Stimulated activated naive CD8-positive, alpha-beta T cell treated with anti-CD3 and anti-CD28 coated beads, Interleukin-15, amount 100 ng/mL, for 72 hours (primary cell): ENCODE results near the gene UBIAD1.
"Not testable (repeated sequence)": the region's sequence is repeated elsewhere in the genome, so short reads cannot be mapped to it uniquely, and the experiment has no call there.

Source experiments
- ATAC-seq: fragments of 150-1000 bp; cut with Tn5 transposase; 2 replicates; pipeline ENCODE4 v1.10.0; 2021; ENCODE audit warnings: mild to moderate bottlenecking, moderate library complexity
- DNase-seq, 2 donors: peaks; one replicate each; pipeline ENCODE4 v3.0.0; 2021 to 2022
- H3K27ac Mint-ChIP-seq, 2 donors: one replicate each; pipeline ENCODE4 v1.8.0; 2022; ENCODE audit warnings: mild to moderate bottlenecking in 2 of 2, mixed read lengths in 2 of 2, moderate library complexity in 2 of 2
- H3K27me3 Mint-ChIP-seq: one replicate; pipeline ENCODE4 v1.8.0; 2022; ENCODE audit warnings: mixed read lengths
- H3K4me1 Mint-ChIP-seq: one replicate; pipeline ENCODE4 v1.8.0; 2022; ENCODE audit warnings: mild to moderate bottlenecking, mixed read lengths
- H3K4me3 Mint-ChIP-seq, 2 donors: one replicate each; pipeline ENCODE4 v1.8.0; 2022; ENCODE audit warnings: mild to moderate bottlenecking in 2 of 2, mixed read lengths in 2 of 2, moderate library complexity in 1 of 2
- H3K9me3 Mint-ChIP-seq, 2 donors: one replicate each; pipeline ENCODE4 v1.8.0; 2022; ENCODE audit warnings: mixed read lengths in 2 of 2

UBIAD1 gene

GRCh38 chr1:11267350-11268337, 5.4 kb upstream of the UBIAD1 start:
- H3K27ac Mint-ChIP-seq, ATAC-seq, DNase-seq, H3K9me3 Mint-ChIP-seq, H3K4me3 Mint-ChIP-seq, H3K27me3 Mint-ChIP-seq: not testable (repeated sequence)
- H3K4me1 Mint-ChIP-seq = peaks cover 10% of the 10 kb centered on the region

DNA sequence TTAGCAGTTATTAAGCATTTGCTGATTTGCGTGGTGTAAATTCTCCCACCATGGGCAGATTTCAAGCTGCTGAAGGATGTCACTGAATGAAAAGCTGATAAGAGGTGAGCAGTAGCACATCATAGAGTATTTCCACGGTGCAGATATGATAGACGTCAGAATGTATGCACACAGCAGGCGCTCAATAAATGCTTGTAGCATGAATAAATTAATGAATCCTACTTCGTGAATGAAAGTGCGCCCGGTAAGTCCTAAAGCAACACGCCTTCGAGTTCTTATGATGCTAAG, 510 bp upstream of the UBIAD1 start:
- H3K4me3 Mint-ChIP-seq = peak overlapping the region; percentile 30 to 41
- peaks cover 24% of the 10 kb centered on the region for H3K4me1 Mint-ChIP-seq
- H3K9me3 Mint-ChIP-seq = no peaks in the 10 kb centered on the region
- DNase-seq (no peak), ATAC-seq (peak; percentile 19)
- H3K27me3 Mint-ChIP-seq = no peaks in the 10 kb centered on the region
- no peak overlapping the region for H3K27ac Mint-ChIP-seq

DNA sequence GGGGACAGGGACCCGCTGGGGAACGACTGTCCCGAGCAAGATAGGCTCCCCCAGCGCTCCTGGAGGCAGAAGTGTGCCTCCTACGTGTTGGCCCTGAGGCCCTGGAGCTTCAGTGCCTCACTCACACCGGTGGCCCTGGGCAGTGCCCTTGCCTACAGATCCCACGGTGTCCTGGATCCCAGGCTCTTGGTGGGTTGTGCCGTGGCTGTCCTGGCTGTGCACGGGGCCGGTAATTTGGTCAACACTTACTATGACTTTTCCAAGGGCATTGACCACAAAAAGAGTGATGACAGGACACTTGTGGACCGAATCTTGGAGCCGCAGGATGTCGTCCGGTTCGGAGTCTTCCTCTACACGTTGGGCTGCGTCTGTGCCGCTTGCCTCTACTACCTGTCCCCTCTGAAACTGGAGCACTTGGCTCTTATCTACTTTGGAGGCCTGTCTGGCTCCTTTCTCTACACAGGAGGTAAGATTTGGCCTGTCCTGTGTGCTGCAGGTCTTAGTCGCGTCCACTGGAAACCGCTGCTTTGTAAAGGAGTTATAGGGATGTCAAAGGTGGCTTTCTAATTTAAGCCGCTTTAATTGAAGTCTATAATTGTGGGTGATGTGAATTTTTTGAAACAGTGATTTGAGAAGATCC, 717 bp downstream of the UBIAD1 start:
- Mint-ChIP-seq H3K4me1 (peaks cover 32% of the 10 kb centered on the region), H3K27me3 (no peaks in the 10 kb centered on the region), H3K9me3 (no peaks in the 10 kb centered on the region), H3K4me3 (peak overlapping the region; percentile 91 to 96), H3K27ac (peak overlapping the region; percentile 95)
- ATAC-seq (peak; percentile 74), DNase-seq (no peak)

GRCh38 chr1:11279152-11279551, 6.2 kb downstream of the UBIAD1 start:
- H3K4me3 Mint-ChIP-seq = no peak overlapping the region
- H3K4me1 Mint-ChIP-seq = peaks cover 70% of the 10 kb centered on the region
- H3K9me3 Mint-ChIP-seq = no peaks in the 10 kb centered on the region

DNA sequence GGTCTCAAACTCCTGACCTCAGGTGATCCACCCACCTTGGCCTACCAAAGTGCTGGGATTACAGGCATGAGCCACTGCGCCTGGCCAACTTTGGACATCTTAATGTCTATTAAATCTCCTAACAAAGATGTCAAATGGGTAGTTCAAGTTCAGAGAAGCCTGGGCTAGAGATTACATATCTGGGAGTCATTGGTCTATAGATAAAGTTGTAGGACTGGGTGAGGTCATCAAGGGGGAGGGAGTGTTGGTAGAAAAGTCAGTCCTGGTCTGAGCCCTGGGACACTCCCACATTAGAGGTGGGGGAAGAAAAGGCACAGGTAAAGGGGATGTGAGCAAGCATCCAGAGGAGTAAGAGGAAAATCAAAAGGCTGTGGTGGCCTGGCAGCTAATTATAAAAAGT, 6.6 kb downstream of the UBIAD1 start:
- peaks cover 73% of the 10 kb centered on the region for H3K4me1 Mint-ChIP-seq
- H3K27me3 Mint-ChIP-seq = no peaks in the 10 kb centered on the region
- no peaks in the 10 kb centered on the region for H3K9me3 Mint-ChIP-seq
- H3K4me3 Mint-ChIP-seq = peak overlapping the region; percentile 4 to 29
- DNase-seq (no peak), ATAC-seq (no peak)
- H3K27ac Mint-ChIP-seq = peak overlapping the region in 1 of 2 donors; percentile 97

More at GRCh38 chr1:11279152-11279551, 6.2 kb downstream of the UBIAD1 start:
- peak overlapping the region in 1 of 2 donors; percentile 10 for H3K27ac Mint-ChIP-seq
- H3K27me3 Mint-ChIP-seq = no peaks in the 10 kb centered on the region
- DNase-seq (no peak), ATAC-seq (no peak)

DNA sequence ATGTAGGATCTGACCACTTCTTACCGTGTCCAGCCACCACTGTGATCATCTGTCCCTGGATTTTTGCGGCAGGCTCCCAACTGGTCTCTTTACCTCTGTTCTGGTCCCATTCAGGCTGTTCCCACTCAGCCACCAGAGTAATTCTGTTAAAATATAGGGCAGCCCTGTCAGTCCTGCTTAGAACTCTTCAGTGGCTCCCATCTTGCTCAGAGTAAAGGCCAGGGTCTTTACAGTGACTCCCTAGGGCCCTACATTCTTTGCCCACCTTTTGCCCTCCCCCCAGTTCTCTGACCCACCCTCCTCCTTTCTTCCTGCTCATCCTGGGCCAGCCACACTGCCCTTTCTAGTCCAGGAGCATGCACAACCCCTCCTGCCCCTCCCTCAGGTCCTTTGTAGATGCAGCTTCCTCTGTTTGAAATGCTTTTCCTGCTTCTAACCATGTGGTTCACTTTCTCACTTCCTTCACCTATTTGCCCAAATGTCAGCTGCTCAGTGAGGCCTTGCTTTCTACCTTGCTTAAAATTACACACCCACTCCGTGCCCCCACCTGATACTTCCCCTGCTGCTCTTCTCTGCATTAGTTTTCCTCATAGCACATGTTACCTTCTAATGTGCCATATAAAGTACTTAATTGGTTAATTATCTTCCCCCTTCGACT, 7.8 kb downstream of the UBIAD1 start:
- H3K9me3 Mint-ChIP-seq = no peaks in the 10 kb centered on the region
- ATAC-seq = peak; percentile 79
- H3K4me3 Mint-ChIP-seq = peak overlapping the region; percentile 60 to 76
- no peak for DNase-seq
- H3K4me1 Mint-ChIP-seq = peaks cover 74% of the 10 kb centered on the region
- H3K27ac Mint-ChIP-seq = peak overlapping the region; percentile 75 to 97
- H3K27me3 Mint-ChIP-seq = no peaks in the 10 kb centered on the region

- ATAC-seq (no peak), DNase-seq (no peak)
- Mint-ChIP-seq H3K4me3 (peak overlapping the region; percentile 60 to 76), H3K27ac (peak overlapping the region; percentile 75 to 97), H3K9me3 (no peaks in the 10 kb centered on the region), H3K4me1 (peaks cover 77% of the 10 kb centered on the region), H3K27me3 (no peaks in the 10 kb centered on the region)
Measured at GRCh38 chr1:11281518-11282331, 8.7 kb downstream of the UBIAD1 start.

GRCh38 chr1:11283151-11283550, 10.2 kb downstream of the UBIAD1 start:
- Mint-ChIP-seq H3K4me3 (no peak overlapping the region), H3K27me3 (no peaks in the 10 kb centered on the region), H3K4me1 (peaks cover 69% of the 10 kb centered on the region), H3K9me3 (no peaks in the 10 kb centered on the region), H3K27ac (peak overlapping the region in 1 of 2 donors; percentile 29)
- no peak for DNase-seq
- ATAC-seq = no peak

GRCh38 chr1:11284784-11285183, 11.8 kb downstream of the UBIAD1 start:
- Mint-ChIP-seq H3K27ac (peak overlapping the region; percentile 68 to 82), H3K9me3 (no peaks in the 10 kb centered on the region), H3K4me1 (peaks cover 63% of the 10 kb centered on the region), H3K4me3 (peak overlapping the region; percentile 33 to 36), H3K27me3 (no peaks in the 10 kb centered on the region)
- ATAC-seq (peak; percentile 65), DNase-seq (no peak)

GRCh38 chr1:11285883-11286734, 13.1 kb downstream of the UBIAD1 start:
- Mint-ChIP-seq H3K27me3 (no peaks in the 10 kb centered on the region), H3K27ac (peak overlapping the region in 1 of 2 donors; percentile 27), H3K9me3 (no peaks in the 10 kb centered on the region), H3K4me1 (peaks cover 62% of the 10 kb centered on the region), H3K4me3 (no peak overlapping the region)
- no peak for ATAC-seq
- no peak for DNase-seq

DNA sequence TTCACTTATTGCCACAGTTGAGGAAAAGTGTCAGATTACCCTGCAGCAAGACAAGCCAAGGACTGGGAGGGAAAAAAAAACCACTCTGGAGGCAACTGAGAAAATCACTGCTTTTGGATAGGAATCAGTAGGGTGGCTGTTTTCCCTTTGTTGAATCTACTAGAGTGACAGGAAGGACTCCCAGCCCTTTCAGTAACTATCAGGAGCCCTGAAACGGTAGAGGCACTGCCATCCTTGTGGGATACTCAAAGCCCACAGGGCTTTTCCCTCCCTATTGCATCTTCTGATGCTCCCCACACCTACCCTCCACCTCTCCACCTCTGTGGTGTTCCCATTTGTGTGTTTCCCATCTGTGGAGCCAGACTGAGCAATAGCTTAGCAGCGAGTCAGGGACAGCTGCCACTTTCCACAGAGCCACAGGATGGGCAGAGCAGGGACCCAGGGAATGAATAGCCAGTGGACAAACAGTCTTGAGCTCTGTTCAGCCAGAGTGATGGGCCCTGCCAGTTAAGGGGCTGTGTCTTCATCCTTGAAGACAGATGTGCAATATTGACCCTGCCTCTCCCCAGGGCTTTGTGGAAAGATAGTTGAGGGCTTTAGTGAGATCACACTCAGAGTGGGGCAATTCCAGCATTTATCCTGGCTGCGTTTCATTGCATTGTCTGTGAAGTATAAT, 13.9 kb downstream of the UBIAD1 start:
- peaks cover 61% of the 10 kb centered on the region for H3K4me1 Mint-ChIP-seq
- no peaks in the 10 kb centered on the region for H3K27me3 Mint-ChIP-seq
- no peaks in the 10 kb centered on the region for H3K9me3 Mint-ChIP-seq
- H3K27ac Mint-ChIP-seq = peak overlapping the region in 1 of 2 donors; percentile 17
- H3K4me3 Mint-ChIP-seq = no peak overlapping the region
- no peak for ATAC-seq
- DNase-seq = no peak

DNA sequence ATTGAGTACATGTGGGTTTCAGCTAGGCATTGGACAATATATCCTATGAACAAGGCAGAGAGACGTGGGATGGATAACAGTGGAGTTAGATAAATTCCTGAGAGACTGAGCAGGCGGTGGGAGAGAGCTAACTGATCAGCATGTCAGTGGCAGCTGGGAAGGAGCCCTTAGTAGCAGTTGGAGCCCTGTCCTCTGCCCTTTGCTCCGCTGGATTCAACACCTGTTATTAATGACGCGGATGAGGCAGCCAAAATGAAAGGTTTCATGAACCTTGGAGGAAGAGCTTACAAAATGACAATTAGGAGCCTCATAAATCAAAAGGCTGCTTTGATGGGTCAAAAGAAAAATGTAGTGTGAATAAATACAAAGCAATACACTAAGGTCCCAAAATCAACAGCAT, 16.1 kb downstream of the UBIAD1 start:
- Mint-ChIP-seq H3K4me1 (peaks cover 53% of the 10 kb centered on the region), H3K27ac (peak overlapping the region in 1 of 2 donors; percentile 4), H3K27me3 (no peaks in the 10 kb centered on the region), H3K4me3 (no peak overlapping the region), H3K9me3 (no peaks in the 10 kb centered on the region)
- DNase-seq (no peak), ATAC-seq (no peak)

DNA sequence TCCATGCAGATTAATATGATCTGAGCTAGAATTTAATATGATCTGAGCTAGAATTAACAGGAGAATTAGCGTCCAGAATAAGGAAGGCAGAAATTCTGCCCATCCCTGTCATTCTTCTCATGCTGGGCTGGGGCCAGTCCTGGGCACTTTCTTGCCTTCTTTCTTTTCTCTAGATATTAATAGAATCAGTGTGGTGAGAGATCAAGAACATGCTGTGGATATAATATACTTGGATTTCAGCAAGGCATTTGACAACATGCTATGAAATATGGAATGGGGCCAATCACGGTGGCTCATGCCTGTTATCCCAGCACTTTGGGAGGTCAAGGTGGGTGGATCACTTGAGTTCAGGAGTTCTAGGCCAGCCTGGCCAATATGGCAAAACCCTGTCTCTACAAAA, 18.1 kb downstream of the UBIAD1 start:
- DNase-seq (no peak), ATAC-seq (no peak)
- Mint-ChIP-seq H3K27me3 (no peaks in the 10 kb centered on the region), H3K9me3 (no peaks in the 10 kb centered on the region), H3K4me3 (no peak overlapping the region), H3K27ac (no peak overlapping the region), H3K4me1 (peaks cover 50% of the 10 kb centered on the region)

- DNase-seq (no peak), ATAC-seq (no peak)
- H3K4me3 Mint-ChIP-seq = no peak overlapping the region
- no peaks in the 10 kb centered on the region for H3K9me3 Mint-ChIP-seq
- H3K4me1 Mint-ChIP-seq = peaks cover 58% of the 10 kb centered on the region
- no peak overlapping the region for H3K27ac Mint-ChIP-seq
- H3K27me3 Mint-ChIP-seq = no peaks in the 10 kb centered on the region
Measured at GRCh38 chr1:11293856-11294255, 20.9 kb downstream of the UBIAD1 start.
